ENCODE measurements around the gene IFNA14. TPM values are rescaled to one million over a fixed set of nuclear protein-coding genes. Genes with fewer than 3 reads are reported as not detected.
A peak's percentile ranks its signal among the peaks of the same experiment; 100 is the strongest.
"Not testable (repeated sequence)": the region's sequence is repeated elsewhere in the genome, so short reads cannot be mapped to it uniquely, and the experiment has no call there.

The IFNA14 gene
- total RNA-seq, 2 donors from 2014 or later: not detected

GRCh38 chr9:21252721-21253547 is 13.1 kb upstream of the IFNA14 start:
- no peaks in the 10 kb centered on the region for H3K27me3 ChIP-seq
- H3K9me3 ChIP-seq: no peaks in the 10 kb centered on the region
- H3K27ac ChIP-seq: no peak overlapping the region
- peaks cover 0 to 8% of the 10 kb centered on the region in 2 donors for H3K4me1 ChIP-seq
- no peak overlapping the region for H3K4me3 ChIP-seq
- TF ChIP-seq, protein P1, sequence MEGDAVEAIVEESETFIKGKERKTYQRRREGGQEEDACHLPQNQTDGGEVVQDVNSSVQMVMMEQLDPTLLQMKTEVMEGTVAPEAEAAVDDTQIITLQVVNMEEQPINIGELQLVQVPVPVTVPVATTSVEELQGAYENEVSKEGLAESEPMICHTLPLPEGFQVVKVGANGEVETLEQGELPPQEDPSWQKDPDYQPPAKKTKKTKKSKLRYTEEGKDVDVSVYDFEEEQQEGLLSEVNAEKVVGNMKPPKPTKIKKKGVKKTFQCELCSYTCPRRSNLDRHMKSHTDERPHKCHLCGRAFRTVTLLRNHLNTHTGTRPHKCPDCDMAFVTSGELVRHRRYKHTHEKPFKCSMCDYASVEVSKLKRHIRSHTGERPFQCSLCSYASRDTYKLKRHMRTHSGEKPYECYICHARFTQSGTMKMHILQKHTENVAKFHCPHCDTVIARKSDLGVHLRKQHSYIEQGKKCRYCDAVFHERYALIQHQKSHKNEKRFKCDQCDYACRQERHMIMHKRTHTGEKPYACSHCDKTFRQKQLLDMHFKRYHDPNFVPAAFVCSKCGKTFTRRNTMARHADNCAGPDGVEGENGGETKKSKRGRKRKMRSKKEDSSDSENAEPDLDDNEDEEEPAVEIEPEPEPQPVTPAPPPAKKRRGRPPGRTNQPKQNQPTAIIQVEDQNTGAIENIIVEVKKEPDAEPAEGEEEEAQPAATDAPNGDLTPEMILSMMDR (IDR thresholded peaks at IDR 0.05): peak in 1 of 2 donors; percentile 65
- DNase-seq (ENCODE audit: low spot score): no peak
- no peaks in the 10 kb centered on the region for H3K36me3 ChIP-seq

GRCh38 chr9:21251638-21252037 is 11.8 kb upstream of the IFNA14 start:
- Histone ChIP-seq H3K4me1 (peaks cover 0 to 8% of the 10 kb centered on the region in 2 donors), H3K4me3 (no peak overlapping the region), H3K27ac (no peak overlapping the region), H3K9me3 (no peaks in the 10 kb centered on the region), H3K36me3 (no peaks in the 10 kb centered on the region), H3K27me3 (no peaks in the 10 kb centered on the region)
- DNase-seq (ENCODE audit: low spot score): no peak
- TF ChIP-seq, protein P1 (IDR thresholded peaks at IDR 0.05): no peak

DNA sequence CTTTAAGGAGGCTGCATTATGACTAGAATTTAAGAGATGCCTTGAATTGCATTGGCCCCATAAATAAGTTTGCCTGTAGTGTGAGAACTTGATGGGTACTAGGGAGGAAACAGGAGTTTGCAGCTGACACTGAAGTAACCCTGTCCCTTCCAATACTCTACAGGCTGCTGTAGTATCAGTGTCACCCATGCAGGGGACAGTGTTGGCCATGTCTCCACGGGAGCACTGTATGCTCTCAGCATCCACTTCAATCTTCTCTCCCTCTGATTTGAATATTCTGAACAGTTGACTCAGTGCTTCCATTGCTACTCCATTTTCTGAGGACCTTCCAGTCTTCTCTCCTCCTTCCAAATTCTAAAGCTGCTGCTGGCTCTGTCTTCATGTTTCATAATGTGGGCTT is 11.4 kb upstream of the IFNA14 start:
- Histone ChIP-seq H3K4me1 (peaks cover 0 to 8% of the 10 kb centered on the region in 2 donors), H3K27ac (no peak overlapping the region), H3K4me3 (no peak overlapping the region), H3K9me3 (no peaks in the 10 kb centered on the region), H3K27me3 (no peaks in the 10 kb centered on the region), H3K36me3 (no peaks in the 10 kb centered on the region)
- TF ChIP-seq, protein P1 (IDR thresholded peaks at IDR 0.05): no peak
- DNase-seq (ENCODE audit: low spot score): no peak

GRCh38 chr9:21244836-21245235 is 5.0 kb upstream of the IFNA14 start:
- TF ChIP-seq, protein P1 (IDR thresholded peaks at IDR 0.05): no peak
- no peak overlapping the region for H3K27ac ChIP-seq
- no peaks in the 10 kb centered on the region for H3K27me3 ChIP-seq
- H3K4me1 ChIP-seq: no peaks in the 10 kb centered on the region
- DNase-seq (ENCODE audit: low spot score): no peak
- H3K36me3 ChIP-seq: no peaks in the 10 kb centered on the region
- no peaks in the 10 kb centered on the region for H3K9me3 ChIP-seq
- no peak overlapping the region for H3K4me3 ChIP-seq

DNA sequence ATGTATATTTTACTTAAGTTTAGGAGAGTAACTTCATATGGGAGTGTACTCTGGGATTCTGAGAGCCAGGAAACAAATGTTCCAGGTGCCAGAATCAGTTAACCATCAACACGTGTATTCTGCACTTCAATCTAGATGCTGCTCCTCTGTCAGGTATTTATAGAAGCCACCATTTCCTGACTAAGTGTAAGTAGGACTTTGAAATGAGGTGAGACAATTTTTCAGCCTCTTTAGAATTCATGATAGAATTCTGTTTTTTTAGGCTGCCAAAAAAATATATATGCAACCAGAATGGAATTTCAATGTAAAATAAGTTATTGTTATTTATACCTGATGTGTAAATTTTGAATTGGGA is 3.5 kb downstream of the IFNA14 start:
- not testable (repeated sequence) for H3K4me3 ChIP-seq

GRCh38 chr9:21235468-21236359 is 4.1 kb downstream of the IFNA14 start:
- not testable (repeated sequence) for H3K9me3 ChIP-seq; H3K4me3 ChIP-seq; H3K36me3 ChIP-seq; H3K27me3 ChIP-seq; DNase-seq (ENCODE audit: low spot score); H3K27ac ChIP-seq; H3K4me1 ChIP-seq
- TF ChIP-seq, protein P1 (IDR thresholded peaks at IDR 0.05): peak in 1 of 2 donors; percentile 58

More for the DNA sequence above, 3.5 kb downstream of the IFNA14 start:
- not testable (repeated sequence) for H3K27me3 ChIP-seq; DNase-seq (ENCODE audit: low spot score); H3K27ac ChIP-seq; H3K9me3 ChIP-seq; H3K36me3 ChIP-seq; H3K4me1 ChIP-seq
